ENCODE results near the gene ERG. TPM values are rescaled to one million over a fixed set of nuclear protein-coding genes. Genes with fewer than 3 reads are reported as not detected.

Gene ERG
- total RNA-seq, 1 experiment from 2014 or later, result not detected

DNA sequence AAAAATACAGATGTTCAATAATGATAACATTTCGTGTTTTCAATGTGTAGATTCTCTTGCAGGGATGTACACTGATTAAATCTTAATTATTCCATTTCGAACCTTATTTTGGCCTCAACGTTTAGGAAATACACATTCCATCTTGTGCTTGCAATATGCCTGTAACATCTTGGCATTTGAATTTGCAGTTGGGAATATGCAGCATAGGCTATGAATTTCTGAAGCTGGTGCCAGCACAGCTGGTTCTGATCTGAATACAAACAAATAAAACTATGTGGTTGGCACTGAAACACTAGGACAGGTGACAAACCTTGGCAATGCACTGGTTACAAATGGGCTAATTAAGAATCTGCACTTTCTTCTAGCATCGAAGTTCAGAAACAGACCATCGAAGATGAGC is 108.4 kb downstream of the ERG start:
- no peaks in the 10 kb centered on the region for H3K79me2 ChIP-seq (ENCODE audit: low read length)
- no peaks in the 10 kb centered on the region for H3F3A ChIP-seq (ENCODE audit: low read length, unreplicated experiment)
- no peaks in the 10 kb centered on the region for H4K20me1 ChIP-seq (ENCODE audit: low read length)
- no peak for DNase-seq
- CTCF ChIA-PET, result no interaction called here
- no peak overlapping the region for H2AFZ ChIP-seq (ENCODE audit: low read length)
- H3K9ac ChIP-seq (ENCODE audit: low read length), result no peak overlapping the region
- no peak for ATAC-seq
- peaks cover 76% of the 10 kb centered on the region for H3K27me3 ChIP-seq (ENCODE audit: low read length)
- H3K27ac ChIP-seq (ENCODE audit: low read length), result no peak overlapping the region
- no TSS peak for BruUV-seq (replicated peaks)
- POLR2A ChIA-PET (ENCODE audit: unreplicated experiment), result no interaction called here
- intact Hi-C loops (cut with micrococcal nuclease), result no loop called here
- no peaks in the 10 kb centered on the region for H3K9me2 ChIP-seq (replicated peaks; ENCODE audit: low read length)
- TF ChIP-seq EZH2 (IDR thresholded peaks at IDR 0.05; ENCODE audit: low read length, unreplicated experiment) (no peak), EZH2phosphoT487 (IDR thresholded peaks at IDR 0.05; ENCODE audit: borderline replicate concordance, low read length) (no peak)
- TF ChIP-seq, protein P1, sequence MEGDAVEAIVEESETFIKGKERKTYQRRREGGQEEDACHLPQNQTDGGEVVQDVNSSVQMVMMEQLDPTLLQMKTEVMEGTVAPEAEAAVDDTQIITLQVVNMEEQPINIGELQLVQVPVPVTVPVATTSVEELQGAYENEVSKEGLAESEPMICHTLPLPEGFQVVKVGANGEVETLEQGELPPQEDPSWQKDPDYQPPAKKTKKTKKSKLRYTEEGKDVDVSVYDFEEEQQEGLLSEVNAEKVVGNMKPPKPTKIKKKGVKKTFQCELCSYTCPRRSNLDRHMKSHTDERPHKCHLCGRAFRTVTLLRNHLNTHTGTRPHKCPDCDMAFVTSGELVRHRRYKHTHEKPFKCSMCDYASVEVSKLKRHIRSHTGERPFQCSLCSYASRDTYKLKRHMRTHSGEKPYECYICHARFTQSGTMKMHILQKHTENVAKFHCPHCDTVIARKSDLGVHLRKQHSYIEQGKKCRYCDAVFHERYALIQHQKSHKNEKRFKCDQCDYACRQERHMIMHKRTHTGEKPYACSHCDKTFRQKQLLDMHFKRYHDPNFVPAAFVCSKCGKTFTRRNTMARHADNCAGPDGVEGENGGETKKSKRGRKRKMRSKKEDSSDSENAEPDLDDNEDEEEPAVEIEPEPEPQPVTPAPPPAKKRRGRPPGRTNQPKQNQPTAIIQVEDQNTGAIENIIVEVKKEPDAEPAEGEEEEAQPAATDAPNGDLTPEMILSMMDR (conservative IDR thresholded peaks at IDR 0.05; ENCODE audit: low read depth, low read length), result no peak
- H3K36me3 ChIP-seq (ENCODE audit: low read depth, low read length), result no peaks in the 10 kb centered on the region
- H3K9me3 ChIP-seq (ENCODE audit: low read length), result no peaks in the 10 kb centered on the region
- H3K4me3 ChIP-seq (ENCODE audit: low read length), result no peak overlapping the region
- no peak overlapping the region for H3K4me2 ChIP-seq (ENCODE audit: low read length)
- H3K4me1 ChIP-seq (ENCODE audit: insufficient read depth, low read length), result no peaks in the 10 kb centered on the region

DNA sequence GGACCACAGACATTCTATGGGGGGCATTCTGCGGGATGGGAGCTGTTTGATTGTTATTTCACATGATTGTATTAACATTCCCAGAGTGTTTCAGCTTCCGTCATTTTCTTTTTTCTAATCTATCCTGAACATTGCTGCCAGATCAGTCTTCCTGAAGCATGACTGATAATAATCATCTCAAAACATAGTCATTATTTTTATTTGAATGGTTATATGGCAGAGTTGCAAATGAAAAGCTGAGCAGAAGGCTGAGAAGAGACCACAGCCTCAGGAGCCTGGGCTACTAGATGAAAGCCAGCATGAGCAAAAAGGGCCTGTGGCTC is 109.0 kb downstream of the ERG start:
- Histone ChIP-seq H3K27me3 (ENCODE audit: low read length) (peaks cover 76% of the 10 kb centered on the region), H3F3A (ENCODE audit: low read length, unreplicated experiment) (no peaks in the 10 kb centered on the region), H3K4me3 (ENCODE audit: low read length) (no peak overlapping the region), H3K9ac (ENCODE audit: low read length) (no peak overlapping the region), H3K9me2 (replicated peaks; ENCODE audit: low read length) (no peaks in the 10 kb centered on the region), H2AFZ (ENCODE audit: low read length) (no peak overlapping the region), H3K36me3 (ENCODE audit: low read depth, low read length) (no peaks in the 10 kb centered on the region), H4K20me1 (ENCODE audit: low read length) (no peaks in the 10 kb centered on the region), H3K4me2 (ENCODE audit: low read length) (no peak overlapping the region), H3K4me1 (ENCODE audit: insufficient read depth, low read length) (no peaks in the 10 kb centered on the region), H3K9me3 (ENCODE audit: low read length) (no peaks in the 10 kb centered on the region), H3K27ac (ENCODE audit: low read length) (no peak overlapping the region), H3K79me2 (ENCODE audit: low read length) (no peaks in the 10 kb centered on the region)
- ATAC-seq, result no peak
- no peak for DNase-seq
- intact Hi-C loops (cut with micrococcal nuclease), result no loop called here
- ChIA-PET CTCF (no interaction called here), POLR2A (ENCODE audit: unreplicated experiment) (no interaction called here)
- no TSS peak for BruUV-seq (replicated peaks)
- TF ChIP-seq EZH2 (IDR thresholded peaks at IDR 0.05; ENCODE audit: low read length, unreplicated experiment) (no peak), EZH2phosphoT487 (IDR thresholded peaks at IDR 0.05; ENCODE audit: borderline replicate concordance, low read length) (no peak)
- TF ChIP-seq, protein P1 (conservative IDR thresholded peaks at IDR 0.05; ENCODE audit: low read depth, low read length), result no peak

DNA sequence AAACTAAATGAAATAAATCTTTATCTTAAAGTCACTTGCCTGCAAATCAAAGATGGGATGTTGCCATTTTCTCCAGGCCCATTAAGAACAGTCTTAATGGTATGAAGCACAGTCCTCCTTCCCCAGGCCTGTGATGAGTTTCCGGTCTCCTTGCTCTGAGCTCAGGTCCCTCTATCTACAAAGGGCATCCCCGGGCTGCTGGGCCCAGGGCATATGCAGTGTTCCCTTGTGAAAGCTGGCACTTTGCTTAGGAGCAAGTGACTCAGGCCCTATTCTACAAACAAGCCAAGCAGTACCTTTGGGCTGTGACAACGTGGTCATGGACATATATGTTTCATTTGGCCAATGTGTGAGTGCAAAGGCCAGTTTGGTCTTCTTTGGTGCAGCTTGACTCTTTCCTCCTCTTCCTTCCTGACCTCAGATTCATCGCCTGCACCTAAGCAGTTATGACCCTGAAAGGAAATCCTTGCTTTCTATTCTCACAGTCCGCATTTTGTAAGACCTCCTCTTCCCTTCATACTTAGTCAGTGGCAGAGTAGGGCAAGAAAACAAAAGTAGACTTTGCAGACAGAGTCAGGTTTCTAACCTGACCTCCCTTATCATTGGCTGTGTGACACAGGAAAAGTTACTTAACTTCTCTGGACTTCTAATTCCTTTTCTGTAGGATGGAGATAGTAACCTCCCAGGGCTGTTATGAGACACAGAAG is 109.5 kb downstream of the ERG start:
- ATAC-seq (no peak), DNase-seq (no peak)
- Histone ChIP-seq H3K27ac (ENCODE audit: low read length) (no peak overlapping the region), H3K4me3 (ENCODE audit: low read length) (no peak overlapping the region), H3K4me2 (ENCODE audit: low read length) (no peak overlapping the region), H4K20me1 (ENCODE audit: low read length) (no peaks in the 10 kb centered on the region), H3F3A (ENCODE audit: low read length, unreplicated experiment) (no peaks in the 10 kb centered on the region), H3K27me3 (ENCODE audit: low read length) (peaks cover 78% of the 10 kb centered on the region), H3K9ac (ENCODE audit: low read length) (no peak overlapping the region), H3K9me2 (replicated peaks; ENCODE audit: low read length) (no peaks in the 10 kb centered on the region), H3K9me3 (ENCODE audit: low read length) (no peaks in the 10 kb centered on the region), H2AFZ (ENCODE audit: low read length) (no peak overlapping the region), H3K36me3 (ENCODE audit: low read depth, low read length) (no peaks in the 10 kb centered on the region), H3K79me2 (ENCODE audit: low read length) (no peaks in the 10 kb centered on the region), H3K4me1 (ENCODE audit: insufficient read depth, low read length) (no peaks in the 10 kb centered on the region)
- ChIA-PET POLR2A (ENCODE audit: unreplicated experiment) (no interaction called here), CTCF (no interaction called here)
- no peak for TF ChIP-seq EZH2phosphoT487 (IDR thresholded peaks at IDR 0.05; ENCODE audit: borderline replicate concordance, low read length)
- TF ChIP-seq, protein P1 (conservative IDR thresholded peaks at IDR 0.05; ENCODE audit: low read depth, low read length), result no peak
- TF ChIP-seq EZH2 (IDR thresholded peaks at IDR 0.05; ENCODE audit: low read length, unreplicated experiment), result no peak
- intact Hi-C loops (cut with micrococcal nuclease), result no loop called here
- no TSS peak for BruUV-seq (replicated peaks)
